GM19463 (cell line): ENCODE data around the gene SYTL2.
"Not testable (repeated sequence)": the region's sequence is repeated elsewhere in the genome, so short reads cannot be mapped to it uniquely, and the experiment has no call there.

Experiments used
- ATAC-seq: cut with Tn5 transposase; IDR thresholded peaks from one replicate; pipeline ENCODE4 v1.9.1; 2021; ENCODE audit warnings: mild to moderate bottlenecking, moderate library complexity; ENCODE audit not compliant: unreplicated experiment

The SYTL2 gene

GRCh38 chr11:85661972-85662664 is 148.8 kb downstream of the SYTL2 start:
- ATAC-seq: no peak

GRCh38 chr11:85658180-85658579 is 152.8 kb downstream of the SYTL2 start:
- no peak for ATAC-seq

- no peak for ATAC-seq
These were observed 154.2 kb downstream of the SYTL2 start for GRCh38 chr11:85656777-85657176.

- ATAC-seq: not testable (repeated sequence)
These were observed 156.6 kb downstream of the SYTL2 start for GRCh38 chr11:85654343-85654742.

- ATAC-seq: no peak
These were observed 158.0 kb downstream of the SYTL2 start for GRCh38 chr11:85652786-85653447.

GRCh38 chr11:85651118-85651517 is 159.8 kb downstream of the SYTL2 start:
- no peak for ATAC-seq

- ATAC-seq: peak; percentile 100
These were observed 163.2 kb downstream of the SYTL2 start, which contains the start of gene TMEM126A for GRCh38 chr11:85647604-85648299. Gene TMEM126A (plus strand): TSS chr11:85647967. CDS start chr11:85650256, 2,289 bp downstream.

GRCh38 chr11:85647078-85647477 is 163.9 kb downstream of the SYTL2 start:
- ATAC-seq: no peak
